ENCODE measurements around the gene TPD52L1. TPM values are rescaled to one million over a fixed set of nuclear protein-coding genes. Genes with fewer than 3 reads are reported as not detected.

Gene TPD52L1
- total RNA-seq, 2 donors from 2014 or later = 24.9 to 39.1 TPM

GRCh38 chr6:125273251-125273650, 119.7 kb downstream of the TPD52L1 start:
- no peak overlapping the region for H3K27ac Mint-ChIP-seq
- H3K27me3 Mint-ChIP-seq (ENCODE audit: insufficient read depth) = no peaks in the 10 kb centered on the region
- H3K9me3 Mint-ChIP-seq = no peaks in the 10 kb centered on the region
- no peak for DNase-seq
- H3K4me3 Mint-ChIP-seq = no peak overlapping the region
- Histone ChIP-seq H3K27me3 (ENCODE audit: control insufficient read depth, insufficient read depth, low read length, poor library complexity, severe bottlenecking) (no peaks in the 10 kb centered on the region), H3K4me3 (ENCODE audit: low read length) (no peak overlapping the region), H3K4me1 (ENCODE audit: control insufficient read depth, insufficient read depth, low read length) (no peaks in the 10 kb centered on the region), H3K27ac (ENCODE audit: low read depth, low read length) (no peak overlapping the region), H3K9ac (ENCODE audit: extremely low read depth, low read length, poor library complexity, severe bottlenecking) (no peak overlapping the region), H3K9me3 (ENCODE audit: control insufficient read depth, low read length) (no peaks in the 10 kb centered on the region), H3K36me3 (ENCODE audit: control insufficient read depth, insufficient read depth, low read length) (peaks cover 23% of the 10 kb centered on the region)
- no peaks in the 10 kb centered on the region for H3K4me1 Mint-ChIP-seq
- peaks cover 36% of the 10 kb centered on the region for H3K36me3 Mint-ChIP-seq (ENCODE audit: low read depth)
- 92 to 100% methylated on average over 6 to 8 of the region's 8 CpGs for WGBS, 2 experiments (ENCODE audit: insufficient coverage in 1 of 2, insufficient read length in 1 of 2)
- no peak for TF ChIP-seq CTCF (conservative IDR thresholded peaks at IDR 0.05)

GRCh38 chr6:125273965-125274364, 120.4 kb downstream of the TPD52L1 start:
- Histone ChIP-seq H3K27ac (ENCODE audit: low read depth, low read length) (no peak overlapping the region), H3K9me3 (ENCODE audit: control insufficient read depth, low read length) (no peaks in the 10 kb centered on the region), H3K4me1 (ENCODE audit: control insufficient read depth, insufficient read depth, low read length) (no peaks in the 10 kb centered on the region), H3K27me3 (ENCODE audit: control insufficient read depth, insufficient read depth, low read length, poor library complexity, severe bottlenecking) (no peaks in the 10 kb centered on the region), H3K36me3 (ENCODE audit: control insufficient read depth, insufficient read depth, low read length) (peaks cover 23% of the 10 kb centered on the region), H3K9ac (ENCODE audit: extremely low read depth, low read length, poor library complexity, severe bottlenecking) (no peak overlapping the region), H3K4me3 (ENCODE audit: low read length) (no peak overlapping the region)
- no peaks in the 10 kb centered on the region for H3K27me3 Mint-ChIP-seq (ENCODE audit: insufficient read depth)
- DNase-seq = no peak
- 97 to 100% methylated on average over 5 to 7 of the region's 7 CpGs for WGBS, 2 experiments (ENCODE audit: insufficient coverage in 1 of 2, insufficient read length in 1 of 2)
- peaks cover 42% of the 10 kb centered on the region for H3K36me3 Mint-ChIP-seq (ENCODE audit: low read depth)
- no peaks in the 10 kb centered on the region for H3K9me3 Mint-ChIP-seq
- peak overlapping the region; percentile 52 for H3K27ac Mint-ChIP-seq
- TF ChIP-seq CTCF (conservative IDR thresholded peaks at IDR 0.05) = no peak
- H3K4me3 Mint-ChIP-seq = no peak overlapping the region
- H3K4me1 Mint-ChIP-seq = peaks cover under 1% of the 10 kb centered on the region

GRCh38 chr6:125274935-125275334, 121.4 kb downstream of the TPD52L1 start:
- H3K27ac Mint-ChIP-seq = no peak overlapping the region
- H3K27me3 ChIP-seq (ENCODE audit: control insufficient read depth, insufficient read depth, low read length, poor library complexity, severe bottlenecking) = no peaks in the 10 kb centered on the region
- H3K4me3 ChIP-seq (ENCODE audit: low read length) = no peak overlapping the region
- WGBS, 2 experiments (ENCODE audit: insufficient coverage in 1 of 2, insufficient read length in 1 of 2) = 90 to 95% methylated on average over 2 to 3 of the region's 3 CpGs
- no peak for DNase-seq
- peaks cover 23% of the 10 kb centered on the region for H3K36me3 ChIP-seq (ENCODE audit: control insufficient read depth, insufficient read depth, low read length)
- H3K4me3 Mint-ChIP-seq = no peak overlapping the region
- no peaks in the 10 kb centered on the region for H3K9me3 ChIP-seq (ENCODE audit: control insufficient read depth, low read length)
- H3K27ac ChIP-seq (ENCODE audit: low read depth, low read length) = no peak overlapping the region
- H3K9me3 Mint-ChIP-seq = no peaks in the 10 kb centered on the region
- H3K4me1 ChIP-seq (ENCODE audit: control insufficient read depth, insufficient read depth, low read length) = no peaks in the 10 kb centered on the region
- peaks cover 3% of the 10 kb centered on the region for H3K4me1 Mint-ChIP-seq
- H3K9ac ChIP-seq (ENCODE audit: extremely low read depth, low read length, poor library complexity, severe bottlenecking) = no peak overlapping the region
- no peaks in the 10 kb centered on the region for H3K27me3 Mint-ChIP-seq (ENCODE audit: insufficient read depth)
- no peak for TF ChIP-seq CTCF (conservative IDR thresholded peaks at IDR 0.05)
- peaks cover 49% of the 10 kb centered on the region for H3K36me3 Mint-ChIP-seq (ENCODE audit: low read depth)
